SK-N-SH treated with all-trans-retinoic acid at 6 μM for 48 hours (cell line): Measurements from ENCODE around the gene TCTA.
"Not testable (repeated sequence)": the region's sequence is repeated elsewhere in the genome, so short reads cannot be mapped to it uniquely, and the experiment has no call there.

Experiments used
- ATAC-seq: fragments of 200-7000 bp; cut with Tn5 transposase; 3 replicates; pipeline ENCODE4 v1.9.1; 2020; ENCODE audit warnings: mild to moderate bottlenecking, moderate library complexity
- ARNTL ChIP-seq: fragments of 450-650 bp; formaldehyde crosslinking; IDR thresholded peaks from 2 replicates; pipeline ENCODE4 v1.5.0; 2020; ENCODE audit warnings: low read depth, mild to moderate bottlenecking, moderate library complexity, borderline replicate concordance
- CSDC2 ChIP-seq: fragments of 250-450 bp; sonication (Bioruptor Pico); IDR thresholded peaks from 2 replicates; pipeline ENCODE4 v1.5.0; 2020; ENCODE audit warnings: mild to moderate bottlenecking, moderate library complexity
- ESRRG ChIP-seq: fragments of 250-450 bp; sonication (Bioruptor Pico); IDR thresholded peaks from 2 replicates; pipeline ENCODE4 v1.6.1; 2021; ENCODE audit warnings: mild to moderate bottlenecking
- GLIS3 ChIP-seq: fragments of 250-450 bp; sonication (Bioruptor Pico); IDR thresholded peaks from 2 replicates; pipeline ENCODE4 v1.5.0; 2020; ENCODE audit warnings: mild to moderate bottlenecking, moderate library complexity
- OSR1 ChIP-seq: fragments of 250-450 bp; sonication (Bioruptor Pico); IDR thresholded peaks from 2 replicates; pipeline ENCODE4 v1.8.0; 2022; ENCODE audit warnings: moderate library complexity, mild to moderate bottlenecking, inconsistent platforms
- POU6F1 ChIP-seq: fragments of 250-450 bp; sonication (Bioruptor Pico); IDR thresholded peaks from 2 replicates; pipeline ENCODE4 v1.8.0; 2021; ENCODE audit warnings: low read depth, mild to moderate bottlenecking, moderate library complexity, borderline replicate concordance
- PPARA ChIP-seq: fragments of 250-450 bp; sonication (Bioruptor Pico); IDR thresholded peaks from 2 replicates; pipeline ENCODE4 v1.5.0; 2020; ENCODE audit warnings: mild to moderate bottlenecking, borderline replicate concordance
- RARB ChIP-seq: fragments of 250-450 bp; sonication (Bioruptor Pico); IDR thresholded peaks from 2 replicates; pipeline ENCODE4 v1.8.0; 2021; ENCODE audit warnings: mild to moderate bottlenecking, moderate library complexity
- SNAI2 ChIP-seq: fragments of 250-450 bp; sonication (Bioruptor Pico); IDR thresholded peaks from 2 replicates; pipeline ENCODE4 v1.5.0; 2020; ENCODE audit warnings: mild to moderate bottlenecking, moderate library complexity
- TCF4 ChIP-seq: fragments of 250-450 bp; sonication (Bioruptor Pico); IDR thresholded peaks from 2 replicates; pipeline ENCODE4 v1.8.0; 2021; ENCODE audit warnings: mild to moderate bottlenecking, moderate library complexity, borderline replicate concordance
- TOX ChIP-seq: fragments of 250-450 bp; sonication (Bioruptor Pico); IDR thresholded peaks from 2 replicates; pipeline ENCODE4 v1.8.0; 2021; ENCODE audit warnings: mild to moderate bottlenecking, moderate library complexity, borderline replicate concordance
- TSHZ2 ChIP-seq: fragments of 250-450 bp; sonication (Bioruptor Pico); IDR thresholded peaks from 2 replicates; pipeline ENCODE4 v1.5.0; 2020; ENCODE audit warnings: mild to moderate bottlenecking, moderate library complexity
- ZC3H10 ChIP-seq: fragments of 250-450 bp; sonication (Bioruptor Pico); IDR thresholded peaks from 2 replicates; pipeline ENCODE4 v1.5.1; 2021; ENCODE audit warnings: mild to moderate bottlenecking, moderate library complexity
- ZFP3 ChIP-seq: fragments of 250-450 bp; sonication (Bioruptor Pico); IDR thresholded peaks from 2 replicates; pipeline ENCODE4 v1.5.0; 2020; ENCODE audit warnings: mild to moderate bottlenecking, moderate library complexity
- ZNF8 ChIP-seq: fragments of 450-650 bp; formaldehyde crosslinking; IDR thresholded peaks from 2 replicates; pipeline ENCODE4 v1.5.0; 2020; ENCODE audit warnings: mild to moderate bottlenecking, moderate library complexity
- TF ChIP-seq, protein P1 (sequence below): fragments of 250-450 bp; sonication (Bioruptor Pico); IDR thresholded peaks from 2 replicates; pipeline ENCODE4 v1.5.1; 2021; ENCODE audit warnings: mild to moderate bottlenecking, moderate library complexity
- TF ChIP-seq, protein P2 (sequence below): fragments of 250-450 bp; sonication (Bioruptor Pico); IDR thresholded peaks from 2 replicates; pipeline ENCODE4 v1.5.1; 2020; ENCODE audit warnings: low read depth, mild to moderate bottlenecking, moderate library complexity

The TCTA gene

GRCh38 chr3:49397470-49397869 lies 14.8 kb upstream of the TCTA start (continued):
- TF ChIP-seq, protein P1, sequence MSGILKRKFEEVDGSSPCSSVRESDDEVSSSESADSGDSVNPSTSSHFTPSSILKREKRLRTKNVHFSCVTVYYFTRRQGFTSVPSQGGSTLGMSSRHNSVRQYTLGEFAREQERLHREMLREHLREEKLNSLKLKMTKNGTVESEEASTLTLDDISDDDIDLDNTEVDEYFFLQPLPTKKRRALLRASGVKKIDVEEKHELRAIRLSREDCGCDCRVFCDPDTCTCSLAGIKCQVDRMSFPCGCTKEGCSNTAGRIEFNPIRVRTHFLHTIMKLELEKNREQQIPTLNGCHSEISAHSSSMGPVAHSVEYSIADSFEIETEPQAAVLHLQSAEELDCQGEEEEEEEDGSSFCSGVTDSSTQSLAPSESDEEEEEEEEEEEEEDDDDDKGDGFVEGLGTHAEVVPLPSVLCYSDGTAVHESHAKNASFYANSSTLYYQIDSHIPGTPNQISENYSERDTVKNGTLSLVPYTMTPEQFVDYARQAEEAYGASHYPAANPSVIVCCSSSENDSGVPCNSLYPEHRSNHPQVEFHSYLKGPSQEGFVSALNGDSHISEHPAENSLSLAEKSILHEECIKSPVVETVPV (CRISPR knock-in tag), result no peak

DNA sequence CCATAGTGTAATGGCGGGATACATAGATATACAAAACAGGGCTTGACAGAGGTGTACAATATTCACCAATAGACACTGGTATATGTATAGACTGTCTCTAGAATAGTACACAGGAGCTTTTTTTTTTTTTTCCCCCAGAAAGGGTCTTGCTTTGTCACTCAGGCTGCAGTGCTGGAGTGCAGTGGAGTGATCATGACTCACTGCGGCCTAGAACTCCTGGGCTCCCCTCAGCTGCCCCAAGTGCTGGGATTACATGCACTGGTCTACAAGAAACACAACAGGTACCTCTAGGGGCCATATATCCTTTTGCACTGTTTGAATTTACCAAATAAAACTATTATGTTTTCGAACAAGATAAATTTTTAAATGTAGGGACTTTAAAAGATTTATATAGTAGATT lies 12.8 kb upstream of the TCTA start:
- no peak; the same call in 2 of the 3 replicates for ATAC-seq
- TF ChIP-seq TSHZ2 (CRISPR knock-in tag) (no peak), ZFP3 (CRISPR knock-in tag) (peak; percentile 90)
- TF ChIP-seq, all 23 proteins: peak for 1

- TF ChIP-seq ZNF8 (no peak), PPARA (no peak), OSR1 (CRISPR knock-in tag) (no peak), ZC3H10 (CRISPR knock-in tag) (no peak), CSDC2 (CRISPR knock-in tag) (no peak), RARB (CRISPR knock-in tag) (no peak), ESRRG (CRISPR knock-in tag) (no peak), GLIS3 (CRISPR knock-in tag) (no peak), TCF4 (CRISPR knock-in tag) (no peak), POU6F1 (CRISPR knock-in tag) (no peak), ARNTL (CRISPR knock-in tag) (no peak)
- TF ChIP-seq, protein P1 (CRISPR knock-in tag), result no peak
- ATAC-seq, result no peak
Observed at GRCh38 chr3:49401766-49402165, 10.5 kb upstream of the TCTA start.

GRCh38 chr3:49403891-49404290 lies 8.3 kb upstream of the TCTA start:
- TF ChIP-seq ZC3H10 (CRISPR knock-in tag), result no peak
- TF ChIP-seq TSHZ2 (CRISPR knock-in tag), result no peak
- TF ChIP-seq CSDC2 (CRISPR knock-in tag), result no peak
- TF ChIP-seq GLIS3 (CRISPR knock-in tag), result no peak
- no peak for TF ChIP-seq TOX (CRISPR knock-in tag)
- TF ChIP-seq ZFP3 (CRISPR knock-in tag), result no peak
- no peak for TF ChIP-seq POU6F1 (CRISPR knock-in tag)
- no peak for TF ChIP-seq PPARA
- TF ChIP-seq, protein P2, sequence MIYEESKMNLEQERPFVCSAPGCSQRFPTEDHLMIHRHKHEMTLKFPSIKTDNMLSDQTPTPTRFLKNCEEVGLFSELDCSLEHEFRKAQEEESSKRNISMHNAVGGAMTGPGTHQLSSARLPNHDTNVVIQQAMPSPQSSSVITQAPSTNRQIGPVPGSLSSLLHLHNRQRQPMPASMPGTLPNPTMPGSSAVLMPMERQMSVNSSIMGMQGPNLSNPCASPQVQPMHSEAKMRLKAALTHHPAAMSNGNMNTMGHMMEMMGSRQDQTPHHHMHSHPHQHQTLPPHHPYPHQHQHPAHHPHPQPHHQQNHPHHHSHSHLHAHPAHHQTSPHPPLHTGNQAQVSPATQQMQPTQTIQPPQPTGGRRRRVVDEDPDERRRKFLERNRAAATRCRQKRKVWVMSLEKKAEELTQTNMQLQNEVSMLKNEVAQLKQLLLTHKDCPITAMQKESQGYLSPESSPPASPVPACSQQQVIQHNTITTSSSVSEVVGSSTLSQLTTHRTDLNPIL (CRISPR knock-in tag), result no peak
- TF ChIP-seq SNAI2, result no peak
- no peak for TF ChIP-seq RARB (CRISPR knock-in tag)
- TF ChIP-seq ZNF8, result no peak
- no peak for TF ChIP-seq ESRRG (CRISPR knock-in tag)
- TF ChIP-seq TCF4 (CRISPR knock-in tag), result no peak
- ATAC-seq, result no peak

DNA sequence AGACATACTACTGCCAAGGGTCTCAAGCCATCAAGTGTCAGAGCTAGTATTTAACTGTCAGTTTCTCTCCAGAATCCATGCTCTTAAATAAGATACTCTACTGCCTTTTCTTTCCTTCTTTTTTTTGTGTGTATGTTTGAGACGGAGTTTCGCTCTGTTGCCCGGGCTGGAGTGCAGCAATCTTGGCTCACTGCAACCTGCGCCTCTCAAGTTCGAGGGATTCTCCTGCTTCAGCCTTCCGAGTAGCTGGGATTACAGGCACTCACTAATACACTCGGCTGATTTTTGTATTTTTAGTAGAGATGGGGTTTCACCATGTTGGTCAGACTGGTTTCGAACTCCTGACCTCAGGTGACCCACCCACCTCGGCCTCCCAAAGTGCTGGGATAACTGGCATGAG lies 6.7 kb upstream of the TCTA start:
- ATAC-seq, result not testable (repeated sequence)
